Measurements from ENCODE around the gene PDGFRB.

Gene PDGFRB

GRCh38 chr5:150189326-150189725, 33.7 kb upstream of the PDGFRB start:
- Histone ChIP-seq H3K9ac (no peak overlapping the region), H3K4me1 (ENCODE audit: low read depth, poor library complexity, severe bottlenecking) (no peaks in the 10 kb centered on the region), H3K4me3 (IDR thresholded peaks at IDR 0.05; ENCODE audit: insufficient read depth, low read depth, low read length) (no peak overlapping the region), H3K27me3 (ENCODE audit: insufficient read depth, low read depth) (no peaks in the 10 kb centered on the region), H3K4me2 (no peak overlapping the region), H3K27ac (no peak overlapping the region), H4K20me1 (ENCODE audit: insufficient read depth) (no peaks in the 10 kb centered on the region), H2AFZ (ENCODE audit: low read depth) (no peak overlapping the region), H3K79me2 (ENCODE audit: insufficient read depth, low read depth) (no peaks in the 10 kb centered on the region), H3K36me3 (ENCODE audit: insufficient read depth) (no peaks in the 10 kb centered on the region)
- no peak for TF ChIP-seq CTCF (conservative IDR thresholded peaks at IDR 0.05; ENCODE audit: low read depth, low read length)

GRCh38 chr5:150188146-150188842, 32.6 kb upstream of the PDGFRB start:
- no peak for TF ChIP-seq CTCF (conservative IDR thresholded peaks at IDR 0.05; ENCODE audit: low read depth, low read length)
- no peaks in the 10 kb centered on the region for H3K4me1 ChIP-seq (ENCODE audit: low read depth, poor library complexity, severe bottlenecking)
- no peaks in the 10 kb centered on the region for H3K36me3 ChIP-seq (ENCODE audit: insufficient read depth)
- no peak overlapping the region for H3K4me2 ChIP-seq
- H3K27me3 ChIP-seq (ENCODE audit: insufficient read depth, low read depth), result no peaks in the 10 kb centered on the region
- H3K9ac ChIP-seq, result no peak overlapping the region
- no peak overlapping the region for H3K27ac ChIP-seq
- no peak overlapping the region for H3K4me3 ChIP-seq (IDR thresholded peaks at IDR 0.05; ENCODE audit: insufficient read depth, low read depth, low read length)
- H4K20me1 ChIP-seq (ENCODE audit: insufficient read depth), result no peaks in the 10 kb centered on the region
- no peaks in the 10 kb centered on the region for H3K79me2 ChIP-seq (ENCODE audit: insufficient read depth, low read depth)
- no peak overlapping the region for H2AFZ ChIP-seq (ENCODE audit: low read depth)

- no peaks in the 10 kb centered on the region for H3K4me1 ChIP-seq (ENCODE audit: low read depth, poor library complexity, severe bottlenecking)
- H3K36me3 ChIP-seq (ENCODE audit: insufficient read depth), result no peaks in the 10 kb centered on the region
- H3K27ac ChIP-seq, result no peak overlapping the region
- H2AFZ ChIP-seq (ENCODE audit: low read depth), result no peak overlapping the region
- no peak for TF ChIP-seq CTCF (conservative IDR thresholded peaks at IDR 0.05; ENCODE audit: low read depth, low read length)
- no peak overlapping the region for H3K4me3 ChIP-seq (IDR thresholded peaks at IDR 0.05; ENCODE audit: insufficient read depth, low read depth, low read length)
- no peak overlapping the region for H3K4me2 ChIP-seq
- H3K27me3 ChIP-seq (ENCODE audit: insufficient read depth, low read depth), result no peaks in the 10 kb centered on the region
- no peaks in the 10 kb centered on the region for H4K20me1 ChIP-seq (ENCODE audit: insufficient read depth)
- H3K9ac ChIP-seq, result no peak overlapping the region
- H3K79me2 ChIP-seq (ENCODE audit: insufficient read depth, low read depth), result no peaks in the 10 kb centered on the region
Measured at GRCh38 chr5:150186897-150187296, 31.3 kb upstream of the PDGFRB start.

- no peaks in the 10 kb centered on the region for H3K27me3 ChIP-seq (ENCODE audit: insufficient read depth, low read depth)
- no peak for TF ChIP-seq CTCF (conservative IDR thresholded peaks at IDR 0.05; ENCODE audit: low read depth, low read length)
- no peak overlapping the region for H3K4me3 ChIP-seq (IDR thresholded peaks at IDR 0.05; ENCODE audit: insufficient read depth, low read depth, low read length)
Measured at GRCh38 chr5:150186137-150186536, 30.5 kb upstream of the PDGFRB start.

More at GRCh38 chr5:150186137-150186536, 30.5 kb upstream of the PDGFRB start:
- Histone ChIP-seq H3K36me3 (ENCODE audit: insufficient read depth) (no peaks in the 10 kb centered on the region), H3K4me1 (ENCODE audit: low read depth, poor library complexity, severe bottlenecking) (no peaks in the 10 kb centered on the region), H3K27ac (no peak overlapping the region), H3K9ac (no peak overlapping the region), H4K20me1 (ENCODE audit: insufficient read depth) (no peaks in the 10 kb centered on the region), H3K4me2 (no peak overlapping the region), H3K79me2 (ENCODE audit: insufficient read depth, low read depth) (no peaks in the 10 kb centered on the region), H2AFZ (ENCODE audit: low read depth) (no peak overlapping the region)
